ENCODE measurements around the gene CFAP97D2.
"Not testable (repeated sequence)": the region's sequence is repeated elsewhere in the genome, so short reads cannot be mapped to it uniquely, and the experiment has no call there.

CFAP97D2 gene

DNA sequence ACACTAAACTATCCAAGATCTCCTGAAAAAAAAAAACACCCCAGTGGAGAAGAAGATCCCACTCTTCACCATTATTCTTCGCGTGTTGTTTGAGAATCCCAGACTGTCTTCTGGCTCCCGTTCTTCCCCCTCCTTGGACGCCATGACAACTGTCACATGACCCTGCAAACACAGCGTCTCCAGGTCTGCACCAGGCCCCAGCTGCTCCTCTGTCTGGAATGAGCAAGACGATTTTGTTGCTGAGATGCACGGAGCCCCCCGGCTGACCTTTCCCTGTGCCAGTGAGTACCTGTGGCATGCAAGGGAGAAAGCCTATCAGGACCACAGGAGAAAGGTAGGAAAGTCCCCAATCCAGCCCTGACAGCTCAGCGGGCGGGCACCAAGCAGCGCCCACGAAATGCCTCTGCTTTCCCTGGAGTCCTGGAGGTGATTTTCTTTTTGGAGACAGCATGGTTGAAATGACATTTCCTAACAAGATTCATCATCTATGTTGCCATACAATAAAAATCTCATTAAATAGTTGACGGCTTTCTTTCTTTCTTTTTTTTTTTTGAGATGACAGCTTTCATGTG lies at the start of gene CFAP97D2:
Gene CFAP97D2, plus strand, starts transcription at position 171 of the 572 bp plus-strand sequence. Its CDS starts 74 bp downstream, at position 245.
- DNase-seq, result no peak

DNA sequence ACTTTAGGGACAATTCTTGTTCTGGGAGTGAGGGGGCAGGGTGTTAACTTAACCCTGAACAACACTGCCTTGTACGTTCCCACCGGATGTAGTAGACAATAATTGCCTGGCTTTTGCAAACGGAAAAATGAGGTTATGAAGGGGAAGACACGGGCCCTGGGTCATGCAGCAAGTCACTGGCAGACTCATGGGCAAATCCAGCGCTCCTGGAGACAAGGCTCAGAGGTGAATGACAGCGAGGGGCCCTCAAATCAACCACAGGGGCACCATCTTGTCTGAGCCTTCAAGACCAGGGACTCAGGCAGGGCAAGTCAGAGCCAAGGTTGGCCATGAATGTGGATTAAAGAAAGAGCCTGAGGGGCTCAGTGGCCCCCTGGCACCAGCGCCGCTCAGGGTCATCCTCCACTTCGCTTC lies 49.4 kb upstream of the CFAP97D2 start:
- peak; percentile 34 for DNase-seq

DNA sequence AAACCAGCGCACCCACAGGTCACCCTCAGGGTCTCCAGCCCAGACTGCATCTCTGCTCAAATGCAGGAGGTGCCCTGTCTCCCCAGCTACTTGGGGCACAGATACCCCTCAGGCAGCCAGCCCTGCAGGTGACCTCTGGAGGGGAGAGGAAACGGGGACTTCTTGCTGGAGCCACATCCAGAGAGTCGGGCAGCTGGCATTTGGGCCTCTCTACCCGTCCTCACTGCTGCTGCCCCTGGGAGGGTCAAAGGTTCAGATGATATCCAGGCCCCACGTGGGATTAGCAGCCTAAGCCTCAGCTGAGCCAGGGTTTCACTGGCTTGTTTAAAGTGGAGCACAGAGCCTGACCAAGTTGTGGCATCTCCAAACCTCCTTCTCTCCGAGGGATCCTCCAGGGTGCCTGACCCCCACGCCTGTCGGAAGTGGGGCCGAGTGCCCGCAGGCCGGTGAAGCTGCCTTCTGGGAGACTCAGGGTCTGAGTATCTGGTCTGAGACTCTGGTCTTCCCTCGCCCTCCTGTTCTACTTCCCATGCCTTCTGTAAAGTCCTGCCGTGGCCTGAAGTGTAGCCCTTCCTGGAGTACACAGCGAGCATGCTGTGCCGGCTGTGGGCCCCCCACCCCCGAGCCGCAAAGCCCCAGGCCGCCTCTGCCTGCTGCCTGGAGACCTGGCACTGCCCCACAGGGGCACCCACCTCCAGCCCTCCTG lies 48.8 kb upstream of the CFAP97D2 start:
- DNase-seq, result no peak

DNA sequence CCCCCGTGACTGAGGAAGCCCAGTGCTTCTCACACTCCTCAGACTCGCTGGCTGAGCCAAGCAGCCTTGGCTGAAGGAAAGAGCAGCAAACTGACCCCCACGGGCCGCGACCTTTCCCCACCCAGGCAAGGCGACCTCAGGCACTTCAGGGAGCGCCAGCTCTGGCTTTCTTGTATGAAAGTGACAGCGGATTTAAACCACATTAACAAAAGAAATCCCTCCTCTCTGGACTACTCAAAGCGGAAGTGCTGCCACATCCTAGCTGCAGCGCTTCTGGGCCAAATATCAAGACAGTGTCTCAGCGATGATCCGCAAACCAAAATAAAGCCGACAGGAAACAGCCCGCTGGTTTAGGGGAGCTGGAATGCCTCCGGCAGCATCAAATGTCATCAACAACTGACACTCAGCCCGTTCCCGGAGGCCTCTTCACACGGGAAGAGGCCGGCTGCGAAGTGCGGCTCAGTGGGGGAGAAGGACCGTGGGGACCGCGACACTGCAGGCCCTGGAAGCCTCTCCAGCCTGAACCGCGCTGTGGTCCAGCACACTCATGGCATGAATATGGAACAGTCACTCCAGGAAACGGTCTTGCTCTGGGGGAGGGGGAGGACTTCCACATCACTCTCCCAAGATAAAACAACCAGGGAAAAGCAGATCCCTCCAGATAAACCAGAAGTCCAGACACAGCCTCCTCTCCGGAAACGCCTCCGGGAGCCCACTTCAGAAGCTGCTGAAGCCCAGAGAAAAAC lies 48.0 kb upstream of the CFAP97D2 start:
- DNase-seq, result no peak

DNA sequence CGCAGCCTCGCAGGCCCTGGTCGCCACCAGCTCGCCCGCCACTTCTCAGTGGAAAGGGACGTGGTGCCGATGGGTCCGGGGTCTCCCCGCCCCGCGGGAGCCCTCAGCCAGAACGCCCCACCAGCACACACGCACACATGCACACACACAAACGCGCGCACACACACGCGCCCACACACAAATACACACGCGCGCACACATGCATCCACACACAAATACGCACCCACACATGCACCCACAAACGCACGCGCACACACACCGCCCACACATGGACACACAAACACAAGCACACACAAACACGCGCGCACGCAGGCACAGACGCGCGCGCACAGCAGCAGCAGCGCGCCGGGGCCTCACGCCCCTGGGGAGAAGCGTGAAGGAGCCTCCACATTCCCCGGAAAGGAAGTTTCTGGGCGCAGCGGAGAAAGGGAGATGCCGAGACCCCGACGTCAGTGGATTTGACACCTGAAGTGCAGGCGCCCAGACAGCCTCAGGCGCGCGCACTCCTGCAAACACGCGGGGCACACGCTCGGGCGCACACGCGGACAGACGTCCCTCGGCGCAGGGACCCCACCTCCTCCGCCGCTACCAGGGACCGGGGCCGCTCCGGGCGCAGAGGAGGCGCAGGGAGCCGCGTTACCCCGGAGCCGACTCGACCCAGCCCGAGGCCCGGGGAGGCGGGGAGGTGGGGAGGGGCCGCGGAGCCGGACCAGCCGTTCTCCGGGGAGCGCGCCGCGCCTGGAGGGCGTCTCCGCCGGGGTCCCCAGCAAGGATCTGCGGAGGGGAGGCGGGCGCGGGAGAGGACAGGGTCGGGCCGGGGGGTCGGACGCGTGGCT lies 47.3 kb upstream of the CFAP97D2 start:
- DNase-seq, result peak; percentile 40

DNA sequence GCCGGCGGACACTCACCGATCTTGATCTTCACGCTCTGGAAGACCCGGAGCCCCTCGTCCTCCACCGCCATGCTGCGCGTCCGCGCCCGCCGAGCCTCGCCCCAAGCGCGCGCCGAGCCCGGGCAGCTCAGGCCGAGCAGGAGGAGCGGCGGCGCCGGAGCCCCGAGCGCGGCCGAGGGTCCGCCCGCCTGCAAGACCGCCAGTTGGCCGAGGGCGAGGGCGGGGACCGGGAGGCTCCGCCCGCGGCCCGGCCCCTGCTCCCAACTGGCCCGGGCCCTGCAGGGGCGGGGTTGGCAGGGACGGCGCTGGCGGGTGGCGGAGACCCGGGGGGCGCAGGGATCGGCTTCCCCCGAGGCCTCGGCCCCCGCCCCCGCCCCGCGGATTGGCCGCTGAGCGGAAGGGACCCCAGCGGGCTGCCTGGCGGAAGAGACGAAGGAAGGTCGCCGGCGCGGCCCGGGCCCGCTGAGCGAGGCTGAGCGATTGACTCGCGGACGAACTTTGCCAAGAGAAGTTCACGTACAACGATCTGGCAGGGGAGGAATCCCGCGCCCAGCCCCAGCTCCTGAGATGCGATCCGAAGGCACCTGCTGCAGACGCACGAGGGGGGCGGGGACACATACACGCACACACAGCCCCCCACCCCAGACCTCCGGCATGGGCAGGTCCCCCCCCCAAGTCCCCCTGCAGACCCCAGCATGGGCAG lies 46.5 kb upstream of the CFAP97D2 start, which contains the start of gene RASA3:
Gene RASA3, minus strand, starts transcription at position 205 of the 703 bp plus-strand sequence. Its CDS starts 134 bp downstream, at position 71.
- peak; percentile 64 for DNase-seq

DNA sequence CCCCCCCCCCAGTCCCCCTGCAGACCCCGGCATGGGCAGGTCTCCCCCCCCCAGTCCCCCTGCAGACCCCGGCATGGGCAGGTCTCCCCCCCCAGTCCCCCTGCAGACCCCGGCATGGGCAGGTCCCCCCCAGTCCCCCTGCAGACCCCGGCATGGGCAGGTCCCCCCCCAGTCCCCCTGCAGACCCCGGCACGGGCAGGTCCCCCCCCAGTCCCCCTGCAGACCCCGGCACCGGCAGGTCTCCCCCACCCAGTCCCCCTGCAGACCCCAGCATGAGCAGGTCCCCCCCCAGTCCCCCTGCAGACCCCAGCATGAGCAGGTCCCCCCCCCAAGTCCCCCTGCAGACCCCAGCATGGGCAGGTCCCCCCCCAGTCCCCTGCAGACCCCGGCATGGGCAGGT lies 45.9 kb upstream of the CFAP97D2 start:
- DNase-seq, result not testable (repeated sequence)

DNA sequence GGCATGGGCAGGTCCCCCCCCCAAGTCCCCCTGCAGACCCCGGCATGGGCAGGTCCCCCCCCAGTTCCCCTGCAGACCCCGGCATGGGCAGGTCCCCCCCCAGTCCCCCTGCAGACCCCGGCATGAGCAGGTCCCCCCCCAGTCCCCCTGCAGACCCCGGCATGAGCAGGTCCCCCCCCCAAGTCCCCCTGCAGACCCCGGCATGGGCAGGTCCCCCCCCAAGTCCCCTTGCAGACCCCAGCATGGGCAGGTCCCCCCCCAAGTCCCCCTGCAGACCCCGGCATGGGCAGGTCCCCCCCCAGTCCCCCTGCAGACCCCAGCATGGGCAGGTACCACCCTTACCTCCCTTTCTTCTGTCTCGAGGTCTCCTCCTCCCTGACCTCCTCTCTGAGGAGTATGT lies 45.5 kb upstream of the CFAP97D2 start:
- not testable (repeated sequence) for DNase-seq

DNA sequence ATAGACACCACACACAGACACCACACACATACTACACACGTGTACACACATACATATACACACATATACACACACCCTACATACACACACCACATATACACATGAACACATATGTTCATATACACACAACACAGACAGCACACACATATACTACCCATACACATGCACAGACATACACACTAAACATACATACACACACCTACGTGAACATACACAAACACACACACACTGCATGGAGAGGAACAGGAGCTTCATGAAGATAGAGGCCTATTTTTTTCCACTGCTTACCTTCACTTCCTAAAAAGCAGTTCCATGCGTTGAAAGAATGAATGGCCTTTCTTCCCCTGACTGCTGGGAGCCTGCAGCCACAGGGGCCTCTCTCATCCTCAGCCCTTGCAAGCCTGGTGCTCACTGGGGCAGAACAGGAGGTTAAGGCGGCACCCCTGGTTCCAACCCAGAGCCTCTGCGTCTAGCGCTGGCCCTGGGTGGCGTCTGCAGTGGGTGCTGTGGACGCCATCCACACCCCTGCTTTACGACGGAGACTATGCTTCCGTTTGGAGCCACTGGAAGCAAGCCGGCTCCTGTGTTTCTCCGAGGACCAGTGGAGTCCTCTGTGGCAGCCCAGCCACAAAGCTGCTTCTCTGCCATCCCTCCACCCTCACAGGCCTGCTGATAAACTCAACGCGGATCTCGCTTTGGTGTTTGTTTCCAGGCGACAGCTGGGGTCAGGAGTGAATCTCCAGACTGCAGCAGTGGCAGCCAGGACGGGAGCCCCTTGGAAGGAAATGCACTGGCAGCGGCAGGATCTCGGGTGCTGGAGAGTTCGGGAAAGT lies 44.7 kb upstream of the CFAP97D2 start:
- DNase-seq, result no peak

DNA sequence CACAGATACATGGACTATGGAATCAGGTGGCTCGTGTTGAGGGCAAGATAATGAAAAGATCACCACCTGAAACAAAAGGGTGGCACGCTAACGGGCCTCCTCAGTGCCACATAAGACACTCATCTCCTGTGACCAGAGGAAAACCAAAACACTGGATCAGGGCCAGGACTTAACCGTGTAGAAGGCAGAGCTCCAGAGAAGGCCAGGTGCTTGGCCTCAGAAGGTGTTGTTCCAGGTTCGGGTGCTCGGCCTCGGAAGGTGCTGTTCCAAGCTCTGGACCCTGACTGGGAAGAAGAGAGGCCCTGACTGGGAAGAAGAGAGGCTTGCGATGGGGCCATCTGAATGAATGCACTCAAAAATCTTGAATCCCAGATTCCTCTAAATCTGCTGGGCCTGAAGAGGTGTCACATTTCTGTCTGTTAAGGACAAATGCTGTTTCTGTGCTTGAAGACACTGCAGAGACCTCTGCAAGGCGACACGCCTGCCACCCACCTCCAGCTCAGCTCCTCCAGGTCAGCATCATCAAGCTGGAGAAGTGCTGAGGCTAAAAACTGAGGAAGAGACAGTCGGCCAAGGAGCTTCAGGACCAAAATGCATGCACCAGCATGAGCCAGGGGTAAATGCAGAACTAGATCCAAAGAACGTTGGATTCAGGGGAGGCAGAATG lies 44.0 kb upstream of the CFAP97D2 start:
- no peak for DNase-seq

DNA sequence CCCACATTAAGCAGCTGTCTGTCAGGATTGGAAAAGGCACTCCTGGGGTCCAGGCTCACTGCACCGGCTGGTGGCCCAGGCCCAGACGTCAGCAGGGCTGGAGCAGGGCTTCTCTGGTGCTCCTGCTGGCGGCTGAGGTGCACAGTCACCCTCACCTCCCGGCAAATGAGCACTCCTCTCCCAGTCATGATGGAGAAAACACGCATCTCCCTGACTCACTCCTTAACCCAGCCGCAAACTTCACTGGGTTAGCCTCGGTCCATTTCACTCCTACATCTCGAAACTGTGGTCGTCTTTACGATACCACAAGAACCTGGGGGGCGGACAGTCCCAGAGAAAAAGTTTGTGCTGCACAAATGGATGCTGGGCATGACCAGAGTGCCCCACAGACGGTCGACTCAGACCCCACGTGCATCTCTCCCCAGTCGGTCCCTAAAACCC lies 43.3 kb upstream of the CFAP97D2 start:
- DNase-seq, result no peak

DNA sequence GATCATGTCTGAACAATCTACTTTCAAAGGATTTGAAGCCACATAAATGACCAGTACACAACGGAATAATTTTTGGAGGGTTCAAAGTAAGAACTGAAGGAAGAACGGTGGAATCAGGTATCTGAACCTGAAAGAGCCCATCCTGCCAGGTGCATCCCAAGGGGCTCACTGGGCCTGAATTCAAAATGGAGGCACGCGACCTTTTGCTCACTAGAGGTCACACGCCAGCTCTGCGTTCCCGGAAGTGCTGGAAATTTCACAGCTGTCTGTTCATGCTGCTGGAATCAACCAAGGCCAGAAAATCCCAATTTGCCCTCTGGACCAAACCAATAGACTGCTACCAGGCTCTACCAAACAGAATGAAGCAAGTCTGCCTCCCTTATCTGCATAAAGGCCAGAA lies 42.5 kb upstream of the CFAP97D2 start:
- DNase-seq, result no peak

DNA sequence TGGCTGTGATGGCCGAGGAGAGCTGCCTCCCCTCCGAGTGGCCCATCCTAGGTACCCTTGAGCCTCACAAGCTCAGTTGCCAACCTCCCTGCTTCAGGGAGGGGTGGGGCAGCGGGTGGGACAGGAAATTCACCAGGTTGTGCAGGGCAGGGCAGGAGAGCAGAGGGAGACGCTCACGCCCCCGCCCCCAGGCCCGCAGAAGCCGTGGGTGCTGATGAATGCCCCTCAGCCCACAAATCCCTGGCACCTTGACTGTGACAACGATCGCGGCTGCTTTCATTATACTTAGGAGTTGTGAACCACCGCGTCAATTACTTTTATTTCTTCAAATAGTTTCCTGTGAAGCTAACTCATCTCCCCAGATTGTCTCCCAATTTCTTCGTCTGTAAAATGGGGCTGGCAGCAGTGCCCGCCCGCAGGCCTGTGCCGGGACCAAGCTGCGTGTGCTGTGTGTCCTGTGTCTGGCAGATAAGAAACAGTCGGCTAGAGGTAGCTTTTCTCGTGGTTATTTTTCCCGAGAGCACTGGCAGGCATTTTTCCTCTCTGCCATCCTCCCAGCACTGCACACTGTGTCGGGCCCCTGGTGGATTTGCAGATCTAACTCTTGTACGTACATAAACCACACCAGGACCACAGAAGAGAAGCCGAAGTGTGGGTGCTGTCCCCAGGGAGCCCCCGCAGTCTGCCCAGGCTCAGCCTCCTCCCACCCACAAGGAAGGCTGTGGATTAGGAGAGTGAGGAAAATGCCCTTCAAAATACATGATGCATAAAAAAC lies 38.7 kb upstream of the CFAP97D2 start:
- DNase-seq, result no peak

DNA sequence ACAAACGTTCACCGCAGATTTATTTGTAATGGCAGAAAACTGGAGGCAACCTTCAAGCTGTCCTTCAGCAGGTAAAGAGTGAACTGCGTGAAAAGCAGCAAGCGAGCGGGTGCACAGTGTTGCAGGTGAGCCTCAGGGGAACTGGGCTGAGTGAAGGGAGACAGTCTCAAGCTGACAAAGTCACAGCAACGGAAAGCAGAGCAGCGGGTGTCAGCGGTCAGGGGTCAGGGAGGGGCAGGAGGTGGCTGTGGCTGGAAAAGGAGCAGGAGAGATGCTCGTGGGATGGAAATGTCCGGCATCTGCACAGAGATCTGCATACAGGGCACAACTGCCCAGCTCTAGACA lies 38.2 kb upstream of the CFAP97D2 start:
- DNase-seq, result no peak

DNA sequence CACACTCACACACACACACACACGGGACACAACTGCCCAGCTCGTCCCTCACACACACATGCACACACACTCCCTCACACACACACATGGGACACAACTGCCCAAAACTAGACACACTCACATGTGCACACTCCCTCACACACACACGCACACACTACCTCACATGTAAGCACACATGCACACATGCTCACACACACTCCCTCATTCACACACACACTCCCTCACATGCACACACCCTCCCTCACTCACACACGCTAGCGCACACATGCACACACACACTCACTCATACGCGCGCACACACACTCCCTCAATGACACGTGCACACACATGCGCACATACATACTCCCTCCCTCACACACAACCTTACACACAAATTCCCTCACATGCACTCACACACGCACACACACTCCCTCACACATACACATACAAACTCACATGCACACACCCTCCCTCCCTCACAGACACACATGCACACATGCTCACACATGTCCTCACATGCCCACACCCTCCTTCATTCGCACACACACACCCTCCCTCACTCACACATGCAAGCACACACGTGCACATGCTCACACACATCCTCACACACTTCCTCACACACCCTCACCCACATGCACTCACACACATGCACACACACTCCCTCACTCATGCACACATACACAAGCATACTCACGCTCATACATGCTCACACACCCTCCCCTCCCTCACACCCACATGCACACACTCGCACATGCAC lies 37.6 kb upstream of the CFAP97D2 start:
- no peak for DNase-seq

DNA sequence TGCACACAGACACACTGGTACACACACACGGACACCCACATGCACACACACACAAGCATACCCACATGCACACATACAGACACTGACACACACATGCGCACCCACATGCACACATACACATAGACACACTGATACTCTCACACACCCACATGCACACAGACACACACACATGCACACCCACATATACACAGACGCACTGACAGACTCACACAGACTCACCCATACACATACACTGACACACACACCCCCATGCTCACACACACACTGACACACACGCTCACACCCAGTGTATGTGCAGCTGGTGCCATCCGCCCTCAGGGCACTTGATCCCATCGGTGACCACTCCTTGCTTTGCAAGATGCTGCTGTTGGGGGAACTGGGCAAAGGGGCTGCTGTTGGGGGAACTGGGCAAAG lies 36.9 kb upstream of the CFAP97D2 start:
- no peak for DNase-seq

DNA sequence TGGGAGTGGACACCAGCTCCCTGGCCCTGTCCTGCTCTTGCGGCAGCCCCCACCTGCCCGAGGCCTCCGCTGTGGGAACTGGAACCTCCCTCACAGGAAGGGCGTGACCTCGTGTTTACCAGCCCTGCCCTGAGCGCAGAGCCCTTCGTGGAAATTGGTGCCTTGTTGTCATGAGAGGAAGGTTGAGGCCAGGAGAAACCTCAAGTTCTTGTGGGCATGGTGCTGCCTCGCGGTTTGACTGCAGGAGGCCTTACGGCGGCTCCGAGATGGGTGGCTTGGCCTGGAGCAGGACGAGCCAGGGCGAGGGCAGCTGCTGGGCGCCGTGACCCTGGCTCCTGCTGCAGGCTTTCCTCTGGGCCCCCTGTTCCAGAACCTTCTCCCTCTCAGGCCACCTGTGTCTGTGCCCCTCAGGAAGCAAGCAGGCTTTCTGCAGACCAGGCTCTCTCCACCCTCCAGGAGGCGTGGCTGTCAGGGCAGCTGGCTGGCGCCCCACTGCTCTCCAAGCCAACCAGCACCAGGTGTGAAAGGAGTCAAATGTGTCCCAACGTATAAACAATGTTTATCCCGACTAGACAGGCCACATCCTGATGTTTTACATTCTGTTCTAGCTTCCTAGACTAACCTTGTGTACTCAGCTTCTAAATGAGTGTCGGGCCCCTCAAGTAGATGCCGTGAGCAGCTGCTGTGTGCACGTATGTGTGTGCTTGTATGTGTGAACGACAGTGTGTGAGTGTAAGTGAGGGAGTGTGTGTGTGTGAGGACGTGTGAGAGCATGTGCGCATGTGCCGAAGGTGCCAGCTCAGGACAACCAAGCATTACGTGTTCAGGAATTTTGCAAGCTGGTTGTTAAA lies 36.2 kb upstream of the CFAP97D2 start:
- DNase-seq, result peak; percentile 14

Data from stimulated activated CD4-positive, alpha-beta T cell treated with anti-CD3 and anti-CD28 coated beads, Interleukin-4, amount 100 ng/mL, for 1 hour (primary cell).